Gastrocnemius medialis (tissue), 4 donors: ENCODE results near the gene AGO3. TPM values are rescaled to one million over a fixed set of nuclear protein-coding genes. Genes with fewer than 3 reads are reported as not detected.

Experiments used
- ATAC-seq, 2 donors: fragments of 150-250 bp; one replicate each; pipeline ENCODE4 v1.9.1; 2016
- DNase-seq, 2 donors: peaks; one replicate each; pipeline ENCODE4 v3.0.0-alpha.2; 2019
- H3K27ac ChIP-seq, 4 donors: fragments of 200-600 bp; sonication (generic); 1 replicate in 1 of 4; 2 replicates in 3 of 4; pipeline ENCODE4 v1.5.1; 2016 to 2018; ENCODE audit warnings: mild to moderate bottlenecking in 2 of 4, moderate library complexity in 1 of 4
- H3K27me3 ChIP-seq, 3 donors: fragments of 200-600 bp; sonication (generic) in 2 of 3; 1 replicate in 1 of 3; 2 replicates in 2 of 3; pipeline versions ENCODE4 v1.5.1 to v1.6.0; 2016 to 2019; ENCODE audit warnings: mild to moderate bottlenecking in 1 of 3, moderate library complexity in 1 of 3
- H3K36me3 ChIP-seq, 2 donors: fragments of 200-600 bp; sonication (generic) in 1 of 2; one replicate each; pipeline ENCODE4 v1.5.1; 2017 to 2018
- H3K4me1 ChIP-seq, 2 donors: fragments of 200-600 bp; sonication (generic) in 1 of 2; one replicate each; pipeline ENCODE4 v1.5.1; 2016 to 2017; ENCODE audit warnings: mild to moderate bottlenecking in 2 of 2
- H3K4me3 ChIP-seq, 4 donors: fragments of 200-600 bp; sonication (generic) in 3 of 4; 1 replicate in 1 of 4; 2 replicates in 3 of 4; pipeline ENCODE4 v1.5.1; 2016 to 2019; ENCODE audit warnings: mild to moderate bottlenecking in 2 of 4
- H3K9me3 ChIP-seq, 3 donors: fragments of 200-600 bp; sonication (generic) in 2 of 3; 1 replicate in 1 of 3; 2 replicates in 2 of 3; pipeline ENCODE4 v1.5.1; 2016 to 2019
- CTCF ChIP-seq, 5 experiments: fragments of 450-650 bp in 3 of 5; fragments of 200-600 bp in 2 of 5; sonication (generic) in 2 of 5; IDR thresholded peaks in 4 of 5; conservative IDR thresholded peaks in 1 of 5; 1 replicate in 4 of 5; 2 replicates in 1 of 5; pipeline ENCODE4 v1.5.1; 2016 to 2019; ENCODE audit warnings: antibody characterized with exemption in 5 of 5, mild to moderate bottlenecking in 3 of 5, moderate library complexity in 3 of 5
- POLR2A ChIP-seq, 2 donors: fragments of 450-650 bp; IDR thresholded peaks; one replicate each; pipeline ENCODE4 v1.6.1; 2017; ENCODE audit warnings: antibody characterized with exemption in 2 of 2, mild to moderate bottlenecking in 2 of 2, moderate library complexity in 2 of 2
- in situ Hi-C, 4 donors: fragments of 200-750 bp; cut with MboI; loops; one replicate each; pipeline versions ENCODE4 v1.15.0 to v1.8.0; 2017; ENCODE audit warnings: low sequenced_read_pairs in 4 of 4
- intact Hi-C: fragments of 100-400 bp; cut with DNase I; formaldehyde crosslinking; loops from one replicate; pipeline ENCODE4 v1.15.1; 2023; ENCODE audit warnings: low total_unique reads
- total RNA-seq, 4 donors: library from RNA; depleted of rRNA; stranded (reverse); fragments of >200 nt; gene quantifications; one replicate each; pipeline versions ENCODE4 v1.1.0 to v1.2.3, GENCODE V29; 2016

Gene AGO3
- total RNA-seq, 4 donors from 2014 or later: 12.8 to 18.8 (median 13.6) TPM

GRCh38 chr1:36109041-36109679, 178.3 kb downstream of the AGO3 start:
- DNase-seq: no peak
- intact Hi-C loops (no loop called here), in situ Hi-C loops (loop anchor here in 2 of 4 donors (10.0 kb wide), 3 partner anchors 76 to 316 kb away; no protein-coding TSS in a partner anchor)
- H3K36me3 ChIP-seq: no peaks in the 10 kb centered on the region
- H3K9me3 ChIP-seq: no peaks in the 10 kb centered on the region
- TF ChIP-seq CTCF (IDR thresholded peaks at IDR 0.05 in 4 of 5, conservative IDR thresholded peaks at IDR 0.05 in 1 of 5): no peak
- no peak for TF ChIP-seq POLR2A (IDR thresholded peaks at IDR 0.05)
- H3K27me3 ChIP-seq: no peaks in the 10 kb centered on the region
- no peak overlapping the region for H3K27ac ChIP-seq
- ATAC-seq: no peak
- no peak overlapping the region for H3K4me3 ChIP-seq
- H3K4me1 ChIP-seq: no peaks in the 10 kb centered on the region

- Histone ChIP-seq H3K27me3 (no peaks in the 10 kb centered on the region), H3K9me3 (no peaks in the 10 kb centered on the region), H3K4me3 (no peak overlapping the region), H3K27ac (no peak overlapping the region), H3K4me1 (no peaks in the 10 kb centered on the region), H3K36me3 (no peaks in the 10 kb centered on the region)
- TF ChIP-seq CTCF (IDR thresholded peaks at IDR 0.05 in 4 of 5, conservative IDR thresholded peaks at IDR 0.05 in 1 of 5) (no peak), POLR2A (IDR thresholded peaks at IDR 0.05) (no peak)
- in situ Hi-C loops: no loop called here
- intact Hi-C loops: no loop called here
- DNase-seq (no peak), ATAC-seq (no peak)
These were observed 180.2 kb downstream of the AGO3 start for GRCh38 chr1:36111151-36111550.

GRCh38 chr1:36112823-36113222, 181.9 kb downstream of the AGO3 start:
- no peak for DNase-seq
- Histone ChIP-seq H3K4me1 (no peaks in the 10 kb centered on the region), H3K36me3 (no peaks in the 10 kb centered on the region), H3K9me3 (no peaks in the 10 kb centered on the region), H3K27me3 (no peaks in the 10 kb centered on the region), H3K4me3 (no peak overlapping the region), H3K27ac (no peak overlapping the region)
- intact Hi-C loops (no loop called here), in situ Hi-C loops (no loop called here)
- TF ChIP-seq CTCF (IDR thresholded peaks at IDR 0.05 in 4 of 5, conservative IDR thresholded peaks at IDR 0.05 in 1 of 5) (no peak), POLR2A (IDR thresholded peaks at IDR 0.05) (no peak)
- no peak for ATAC-seq

- DNase-seq (no peak), ATAC-seq (no peak)
- intact Hi-C loops: no loop called here
- in situ Hi-C loops: no loop called here
- no peaks in the 10 kb centered on the region for H3K4me1 ChIP-seq
- no peak overlapping the region for H3K4me3 ChIP-seq
- H3K9me3 ChIP-seq: no peaks in the 10 kb centered on the region
- no peaks in the 10 kb centered on the region for H3K36me3 ChIP-seq
- no peak for TF ChIP-seq POLR2A (IDR thresholded peaks at IDR 0.05)
- no peak for TF ChIP-seq CTCF (IDR thresholded peaks at IDR 0.05 in 4 of 5, conservative IDR thresholded peaks at IDR 0.05 in 1 of 5)
- H3K27me3 ChIP-seq: no peaks in the 10 kb centered on the region
- no peak overlapping the region for H3K27ac ChIP-seq
These were observed 183.5 kb downstream of the AGO3 start for GRCh38 chr1:36114371-36114770.

GRCh38 chr1:36115200-36115669, 184.3 kb downstream of the AGO3 start:
- no peak for DNase-seq
- no peaks in the 10 kb centered on the region for H3K4me1 ChIP-seq
- H3K36me3 ChIP-seq: no peaks in the 10 kb centered on the region
- no peaks in the 10 kb centered on the region for H3K9me3 ChIP-seq
- intact Hi-C loops (no loop called here), in situ Hi-C loops (no loop called here)
- H3K4me3 ChIP-seq: no peak overlapping the region
- H3K27me3 ChIP-seq: no peaks in the 10 kb centered on the region
- ATAC-seq: no peak
- TF ChIP-seq CTCF (IDR thresholded peaks at IDR 0.05 in 4 of 5, conservative IDR thresholded peaks at IDR 0.05 in 1 of 5) (no peak), POLR2A (IDR thresholded peaks at IDR 0.05) (no peak)
- H3K27ac ChIP-seq: no peak overlapping the region
